SK-N-SH (cell line): Measurements from ENCODE around the gene SYNJ2. TPM values are rescaled to one million over a fixed set of nuclear protein-coding genes. Genes with fewer than 3 reads are reported as not detected.

Experiments
- CTCF ChIA-PET: fragments of 300-600, 350-600 bp; formaldehyde crosslinking; extraction: SDS; loops from one replicate; lab custom pipeline; 2021; lab: Yijun Ruan, JAX
- POLR2A ChIA-PET: fragments of 350-600 bp; sonication (Branson Sonifier 250); formaldehyde crosslinking; extraction: SDS; loops from one replicate; lab custom pipeline; 2020; ENCODE audit warnings: antibody characterized with exemption, inconsistent platforms; lab: Yijun Ruan, JAX
- DNase-seq: peaks from one replicate; pipeline ENCODE4 v3.0.0; 2012
- H2AFZ ChIP-seq: fragments of 200-600 bp; sonication (generic); 2 replicates; pipeline ENCODE4 v1.8.1; 2016; ENCODE audit warnings: antibody characterized with exemption, mild to moderate bottlenecking, low read depth
- H3F3A ChIP-seq: fragments of 200-600 bp; sonication (generic); replicated peaks from 2 replicates; pipeline ENCODE3; 2016; ENCODE audit warnings: antibody characterized with exemption, mild to moderate bottlenecking; ENCODE audit not compliant: insufficient read depth
- H3K27ac ChIP-seq, 2 experiments: fragments of 200-500 bp in 1 of 2; fragments of 200-600 bp in 1 of 2; sonication (Bioruptor generic) in 1 of 2; sonication (generic), shearing (Covaris generic) in 1 of 2; 2 replicates each; pipeline versions ENCODE4 v1.5.1 to v1.6.1; 2014 to 2016; ENCODE audit warnings: low read depth in 2 of 2, inconsistent platforms in 1 of 2, low read length in 1 of 2, mild to moderate bottlenecking in 1 of 2, mixed read lengths in 1 of 2
- H3K27me3 ChIP-seq: fragments of 200-600 bp; sonication (generic), shearing (Covaris generic); 2 replicates; pipeline ENCODE4 v1.6.1; 2016; ENCODE audit warnings: mixed run types; ENCODE audit not compliant: insufficient read depth
- H3K36me3 ChIP-seq, 2 experiments: fragments of 200-500 bp in 1 of 2; fragments of 200-600 bp in 1 of 2; sonication (Bioruptor generic) in 1 of 2; sonication (generic) in 1 of 2; replicated peaks in 1 of 2; 2 replicates each; pipeline versions ENCODE3 to v1.5.1; 2014 to 2016; ENCODE audit warnings: low read length in 1 of 2, mild to moderate bottlenecking in 1 of 2; ENCODE audit not compliant: insufficient read depth in 2 of 2, control insufficient read depth in 1 of 2
- H3K4me1 ChIP-seq, 2 experiments: fragments of 200-500 bp in 1 of 2; fragments of 200-600 bp in 1 of 2; sonication (Bioruptor generic) in 1 of 2; sonication (generic), shearing (Covaris generic) in 1 of 2; 2 replicates each; pipeline versions ENCODE4 v1.5.1 to v1.6.1; 2014 to 2016; ENCODE audit warnings: low read depth in 1 of 2, low read length in 1 of 2, mixed run types in 1 of 2; ENCODE audit not compliant: insufficient read depth in 2 of 2, control insufficient read depth in 1 of 2
- H3K4me2 ChIP-seq: fragments of 200-600 bp; sonication (generic), shearing (Covaris generic); 2 replicates; pipeline ENCODE4 v1.6.1; 2017; ENCODE audit warnings: mixed run types
- H3K4me3 ChIP-seq, 2 experiments: fragments of 200-500 bp in 1 of 2; fragments of 200-600 bp in 1 of 2; sonication (Bioruptor generic) in 1 of 2; sonication (generic), shearing (Covaris generic) in 1 of 2; 2 replicates each; pipeline versions ENCODE4 v1.5.1 to v1.8.1; 2014 to 2016; ENCODE audit warnings: low read depth in 2 of 2, inconsistent platforms in 1 of 2, low read length in 1 of 2, mild to moderate bottlenecking in 1 of 2, mixed read lengths in 1 of 2, moderate library complexity in 1 of 2
- H3K79me2 ChIP-seq: fragments of 200-600 bp; sonication (generic); 2 replicates; pipeline ENCODE4 v1.8.1; 2017; ENCODE audit warnings: mild to moderate bottlenecking; ENCODE audit not compliant: insufficient read depth
- H3K9ac ChIP-seq: fragments of 200-600 bp; sonication (generic); 2 replicates; pipeline ENCODE4 v1.6.1; 2017; ENCODE audit warnings: mixed run types
- H3K9me2 ChIP-seq: fragments of 200-600 bp; sonication (generic); 2 replicates; pipeline ENCODE4 v1.6.1; 2017; ENCODE audit warnings: mixed run types
- H3K9me3 ChIP-seq: fragments of 200-600 bp; sonication (generic); 2 replicates; pipeline ENCODE4 v1.6.1; 2017; ENCODE audit warnings: mixed run types, mild to moderate bottlenecking, moderate library complexity
- H4K20me1 ChIP-seq: fragments of 200-600 bp; sonication (generic); 2 replicates; pipeline ENCODE4 v1.6.1; 2017; ENCODE audit warnings: mild to moderate bottlenecking, mixed run types; ENCODE audit not compliant: insufficient read depth
- ELF1 ChIP-seq: IDR thresholded peaks from 2 replicates; pipeline ENCODE4 v1.4.0; 2012
- EP300 ChIP-seq, 2 experiments: IDR thresholded peaks; 2 replicates each; pipeline versions ENCODE4 v1.4.0 to v1.6.1; 2012; ENCODE audit warnings: borderline replicate concordance in 1 of 2, low read depth in 1 of 2, low read length in 1 of 2
- FOSL2 ChIP-seq: IDR thresholded peaks from 2 replicates; pipeline ENCODE4 v1.4.0; 2012; ENCODE audit warnings: low read depth, mild to moderate bottlenecking, moderate library complexity, borderline replicate concordance
- FOXM1 ChIP-seq: IDR thresholded peaks from 2 replicates; pipeline ENCODE4 v1.4.0; 2012; ENCODE audit warnings: low read depth, mild to moderate bottlenecking
- MEF2A ChIP-seq: IDR thresholded peaks from 2 replicates; pipeline ENCODE4 v1.4.0; 2012; ENCODE audit warnings: low read depth, borderline replicate concordance
- NRF1 ChIP-seq: IDR thresholded peaks from 2 replicates; pipeline ENCODE4 v1.6.1; 2012; ENCODE audit warnings: low read depth, mild to moderate bottlenecking, low read length
- REST ChIP-seq: IDR thresholded peaks from 2 replicates; pipeline ENCODE4 v1.6.1; 2012; ENCODE audit warnings: mild to moderate bottlenecking, low read depth, low read length, moderate library complexity
- RXRA ChIP-seq: IDR thresholded peaks from 2 replicates; pipeline ENCODE4 v1.4.0; 2012; ENCODE audit warnings: low read depth, mild to moderate bottlenecking, borderline replicate concordance
- SIN3A ChIP-seq: IDR thresholded peaks from 2 replicates; pipeline ENCODE4 v1.6.1; 2012; ENCODE audit warnings: low read depth, mild to moderate bottlenecking, low read length, moderate library complexity, borderline replicate concordance
- YY1 ChIP-seq: IDR thresholded peaks from 2 replicates; pipeline ENCODE4 v1.4.0; 2012; ENCODE audit warnings: low read depth, mild to moderate bottlenecking
- WGBS: methylation state at CpG from one replicate; pipeline ENCODE4 v1.1.6; 2017; ENCODE audit warnings: low lambda C conversion rate; 5-methylcytosine and 5-hydroxymethylcytosine counted together
- polyA plus RNA-seq, 3 experiments: library from polyadenylated mRNA; depleted of rRNA; stranded (reverse); fragments of >200 nt; gene quantifications; 2 replicates each; pipeline ENCODE4 v1.2.3, GENCODE V29; 2012
- TF ChIP-seq, protein P1 (sequence below): IDR thresholded peaks from 2 replicates; pipeline ENCODE4; 2012
- TF ChIP-seq, protein P2 (sequence below): IDR thresholded peaks from 2 replicates; pipeline ENCODE4 v1.4.0; 2012; ENCODE audit warnings: low read depth, borderline replicate concordance
- TF ChIP-seq, protein P3 (sequence below): IDR thresholded peaks from 2 replicates; pipeline ENCODE4 v1.4.0; 2012; ENCODE audit warnings: low read depth

The SYNJ2 gene
- polyA plus RNA-seq, 1 of the 3 experiments (the other 2 are of a cell fraction) = 40.0 TPM

GRCh38 chr6:158031381-158032353, 50.0 kb downstream of the SYNJ2 start (continued):
- TF ChIP-seq ELF1 (0 out of 2 replicates have a peak, but pooled peaks have one; percentile 16), MEF2A (peak; percentile 45; the same call in 1 of the 2 replicates), RXRA (peak; percentile 99), EP300 (IDR thresholded peaks at IDR 0.05; ENCODE audit: borderline replicate concordance in 1 of 2, low read depth in 1 of 2, low read length in 1 of 2) (peak in 1 of 2 experiments; percentile 96; a peak in 2 of 4 replicates), NRF1 (no peak), FOSL2 (peak; percentile 83; the same call in 1 of the 2 replicates), YY1 (no peak), FOXM1 (peak; percentile 59; the same call in 1 of the 2 replicates)
- TF ChIP-seq, protein P1, sequence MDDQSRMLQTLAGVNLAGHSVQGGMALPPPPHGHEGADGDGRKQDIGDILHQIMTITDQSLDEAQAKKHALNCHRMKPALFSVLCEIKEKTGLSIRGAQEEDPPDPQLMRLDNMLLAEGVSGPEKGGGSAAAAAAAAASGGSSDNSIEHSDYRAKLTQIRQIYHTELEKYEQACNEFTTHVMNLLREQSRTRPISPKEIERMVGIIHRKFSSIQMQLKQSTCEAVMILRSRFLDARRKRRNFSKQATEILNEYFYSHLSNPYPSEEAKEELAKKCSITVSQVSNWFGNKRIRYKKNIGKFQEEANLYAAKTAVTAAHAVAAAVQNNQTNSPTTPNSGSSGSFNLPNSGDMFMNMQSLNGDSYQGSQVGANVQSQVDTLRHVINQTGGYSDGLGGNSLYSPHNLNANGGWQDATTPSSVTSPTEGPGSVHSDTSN = peak; percentile 93
- TF ChIP-seq, protein P2, sequence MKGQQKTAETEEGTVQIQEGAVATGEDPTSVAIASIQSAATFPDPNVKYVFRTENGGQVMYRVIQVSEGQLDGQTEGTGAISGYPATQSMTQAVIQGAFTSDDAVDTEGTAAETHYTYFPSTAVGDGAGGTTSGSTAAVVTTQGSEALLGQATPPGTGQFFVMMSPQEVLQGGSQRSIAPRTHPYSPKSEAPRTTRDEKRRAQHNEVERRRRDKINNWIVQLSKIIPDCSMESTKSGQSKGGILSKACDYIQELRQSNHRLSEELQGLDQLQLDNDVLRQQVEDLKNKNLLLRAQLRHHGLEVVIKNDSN = no peak
- TF ChIP-seq, protein P3, sequence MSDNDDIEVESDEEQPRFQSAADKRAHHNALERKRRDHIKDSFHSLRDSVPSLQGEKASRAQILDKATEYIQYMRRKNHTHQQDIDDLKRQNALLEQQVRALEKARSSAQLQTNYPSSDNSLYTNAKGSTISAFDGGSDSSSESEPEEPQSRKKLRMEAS = peak; percentile 44; the same call in 1 of the 2 replicates

- Histone ChIP-seq H3K27me3 (no peaks in the 10 kb centered on the region), H3K4me1 (peaks cover 13 to 34% of the 10 kb centered on the region in 2 experiments; a peak in 3 of 4 replicates), H3K9me3 (no peaks in the 10 kb centered on the region), H3K36me3 (peaks cover 6 to 50% of the 10 kb centered on the region in 2 experiments), H3K9ac (peak overlapping the region; percentile 65; the same call in 1 of the 2 replicates), H2AFZ (no peak overlapping the region), H3K4me2 (peak overlapping the region; percentile 47; the same call in 1 of the 2 replicates), H3K27ac (peak overlapping the region; percentile 54 to 96; a peak in 3 of 4 replicates), H4K20me1 (no peaks in the 10 kb centered on the region), H3F3A (peaks cover 39% of the 10 kb centered on the region), H3K9me2 (no peaks in the 10 kb centered on the region), H3K79me2 (peaks cover 84% of the 10 kb centered on the region)
- 98% methylated on average over 9 of the region's 9 CpGs for WGBS
- POLR2A ChIA-PET = no interaction called here
- DNase-seq = no peak
- CTCF ChIA-PET = interaction anchor here (1.0 kb wide), 3 partner anchors 10 to 40 kb away, joined by 3 to 4 read pairs (median 3); no protein-coding TSS in a partner anchor
- TF ChIP-seq SIN3A (no peak), REST (no peak), YY1 (no peak)
- TF ChIP-seq, all 33 proteins: peak for 0
- no peak overlapping the region for H3K4me3 ChIP-seq
Measured at GRCh38 chr6:158032354-158032733, 50.7 kb downstream of the SYNJ2 start.
